Head of caudate nucleus (tissue), 42 donors: ENCODE results near the gene CALML6.
"Not testable (repeated sequence)": the region's sequence is repeated elsewhere in the genome, so short reads cannot be mapped to it uniquely, and the experiment has no call there.

ENCODE experiments used
- DNase-seq, 42 donors: peaks; one replicate each; pipeline versions ENCODE4 v3.0.0 to v3.0.0-alpha.2; 2020 to 2021; ENCODE audit warnings: mixed read lengths in 7 of 42
- intact Hi-C: fragments of 100-400 bp; cut with DNase I; formaldehyde crosslinking; loops from one replicate; pipeline ENCODE4 v1.15.0; 2022

CALML6 gene

DNA sequence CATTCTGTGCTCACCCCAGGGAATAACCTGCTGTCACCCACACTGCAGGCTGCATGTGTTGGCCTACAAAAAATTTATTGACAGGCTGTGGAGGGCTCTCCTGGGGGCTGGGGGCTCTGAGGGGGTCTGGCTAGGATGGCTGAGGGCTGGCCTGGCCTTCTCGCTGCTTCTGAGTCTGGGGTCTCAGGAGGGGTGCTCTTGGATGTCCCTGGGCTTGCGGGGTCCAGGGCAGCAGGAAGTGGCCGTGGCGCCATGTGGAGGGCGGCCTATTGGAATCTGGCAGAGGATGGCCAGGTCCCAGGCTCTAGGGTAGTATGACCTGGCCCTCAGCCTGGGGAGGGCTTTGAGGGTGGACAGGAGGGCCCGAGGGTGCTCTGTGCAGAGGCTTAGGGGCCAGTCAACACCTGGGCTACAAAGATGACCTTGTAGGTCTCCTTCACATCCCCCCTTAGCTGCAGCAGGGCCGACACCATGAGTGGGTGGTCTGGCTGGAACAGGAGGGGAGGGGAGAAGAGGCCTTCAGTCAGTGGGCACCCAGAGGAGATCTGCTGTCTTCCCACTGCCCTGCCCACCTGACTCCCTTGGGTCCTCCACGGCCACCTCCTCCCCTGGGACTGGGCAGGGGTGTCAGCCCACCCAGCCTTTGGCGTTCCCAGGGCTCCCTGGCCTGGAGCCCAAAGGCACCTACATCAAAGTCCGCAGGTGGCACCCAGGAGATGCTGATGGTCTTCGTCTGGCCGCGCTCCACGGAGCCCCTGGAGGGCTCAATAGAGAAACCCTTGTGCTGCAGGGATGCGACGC is 7.0 kb downstream of the CALML6 start:
- intact Hi-C loops, result no loop called here
- DNase-seq, result no peak

DNA sequence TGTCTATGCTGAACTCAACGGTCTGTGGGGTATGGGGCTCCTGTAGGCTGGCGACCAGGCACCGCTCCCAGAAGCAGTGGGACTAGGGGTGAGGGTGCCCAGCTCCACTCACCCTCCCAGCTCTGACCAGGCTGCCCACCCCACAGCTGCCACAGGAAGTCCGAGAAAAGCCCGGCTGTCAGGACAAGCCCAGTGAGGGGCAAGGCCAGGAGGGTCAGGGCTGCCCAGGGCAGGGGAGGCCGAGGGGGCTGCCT is 7.6 kb downstream of the CALML6 start:
- intact Hi-C loops, result no loop called here
- no peak for DNase-seq

DNA sequence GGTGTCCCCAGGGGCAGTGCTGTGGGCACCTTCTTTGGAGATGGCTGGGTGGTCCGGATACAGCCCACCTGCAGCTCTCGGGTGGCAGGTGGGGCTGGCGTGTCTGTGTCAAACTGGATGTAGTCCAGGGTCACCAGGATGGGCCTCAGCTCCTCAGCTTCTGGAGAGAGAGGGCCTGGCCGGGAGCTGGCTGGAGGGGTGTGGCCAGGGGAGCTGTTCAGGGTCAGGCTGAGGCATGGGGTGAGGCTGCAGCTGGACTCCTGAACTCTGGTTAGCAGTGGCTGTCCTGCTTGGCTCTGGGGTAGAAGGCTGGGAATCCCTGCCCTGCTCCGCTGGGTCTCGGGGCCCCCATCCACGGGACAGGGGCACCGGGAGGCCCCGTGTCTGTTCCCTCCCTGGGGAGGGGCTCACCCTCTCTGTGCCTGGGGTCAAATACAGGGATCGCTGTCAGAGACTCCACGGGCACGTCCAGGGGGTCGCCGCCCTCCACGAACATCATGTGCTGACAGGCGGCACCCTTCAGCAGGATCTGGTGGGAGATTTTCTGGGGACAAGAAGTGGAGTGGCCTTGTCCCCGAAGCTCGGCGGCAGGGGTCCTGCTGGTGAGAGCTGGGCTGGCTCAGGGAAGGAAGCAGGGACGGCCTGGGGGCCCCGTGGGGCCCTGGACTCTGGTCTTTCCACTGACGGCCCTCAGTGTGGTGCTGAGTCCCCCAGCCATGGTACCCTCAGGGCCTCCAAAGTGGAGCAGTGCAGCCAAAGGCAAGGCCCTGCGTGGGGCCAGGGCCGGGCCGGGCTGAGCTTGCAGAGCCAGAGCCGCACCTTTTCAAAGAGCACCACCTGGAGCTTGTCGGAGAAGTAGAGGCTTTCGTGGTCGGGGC is 8.1 kb downstream of the CALML6 start:
- intact Hi-C loops, result no loop called here
- DNase-seq, result no peak

DNA sequence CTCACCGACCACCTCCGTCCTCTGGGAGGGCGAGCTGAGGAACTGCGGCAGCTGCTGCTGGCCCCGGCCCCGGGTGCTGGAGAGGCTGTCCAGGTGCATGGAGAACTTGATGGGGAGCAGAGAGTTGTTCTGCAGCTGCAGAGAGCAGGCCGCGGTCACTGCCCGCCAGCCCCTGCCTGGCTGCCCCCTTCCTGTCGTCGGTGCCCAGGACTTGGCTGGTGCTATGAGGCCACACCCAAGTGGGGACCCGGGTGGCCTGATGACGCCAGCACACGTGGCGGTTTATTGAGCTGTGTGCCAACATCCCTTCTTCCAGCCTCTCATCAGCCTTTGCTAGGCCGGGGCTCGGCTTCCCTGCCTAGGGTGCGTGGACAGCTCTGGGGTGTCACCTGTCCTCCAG is 9.3 kb downstream of the CALML6 start:
- intact Hi-C loops, result no loop called here
- no peak for DNase-seq

DNA sequence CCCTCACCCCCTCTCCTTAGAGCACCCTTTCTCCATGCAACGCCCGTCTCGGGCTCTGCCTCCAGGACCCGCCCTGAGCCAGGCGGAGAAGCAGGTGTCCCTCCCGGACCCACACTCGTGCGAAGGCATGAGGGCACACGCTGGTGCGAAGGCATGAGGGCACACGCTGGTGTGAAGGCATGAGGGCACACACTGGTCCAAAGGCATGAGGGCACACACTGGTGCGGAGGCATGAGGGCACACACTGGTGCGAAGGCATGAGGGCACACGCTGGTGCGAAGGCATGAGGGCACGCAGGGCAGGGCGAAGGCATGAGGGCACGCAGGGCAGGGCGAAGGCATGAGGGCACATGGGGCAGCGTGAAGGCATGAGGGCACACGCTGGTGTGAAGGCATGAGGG is 9.8 kb downstream of the CALML6 start:
- intact Hi-C loops, result no loop called here
- DNase-seq, result no peak

DNA sequence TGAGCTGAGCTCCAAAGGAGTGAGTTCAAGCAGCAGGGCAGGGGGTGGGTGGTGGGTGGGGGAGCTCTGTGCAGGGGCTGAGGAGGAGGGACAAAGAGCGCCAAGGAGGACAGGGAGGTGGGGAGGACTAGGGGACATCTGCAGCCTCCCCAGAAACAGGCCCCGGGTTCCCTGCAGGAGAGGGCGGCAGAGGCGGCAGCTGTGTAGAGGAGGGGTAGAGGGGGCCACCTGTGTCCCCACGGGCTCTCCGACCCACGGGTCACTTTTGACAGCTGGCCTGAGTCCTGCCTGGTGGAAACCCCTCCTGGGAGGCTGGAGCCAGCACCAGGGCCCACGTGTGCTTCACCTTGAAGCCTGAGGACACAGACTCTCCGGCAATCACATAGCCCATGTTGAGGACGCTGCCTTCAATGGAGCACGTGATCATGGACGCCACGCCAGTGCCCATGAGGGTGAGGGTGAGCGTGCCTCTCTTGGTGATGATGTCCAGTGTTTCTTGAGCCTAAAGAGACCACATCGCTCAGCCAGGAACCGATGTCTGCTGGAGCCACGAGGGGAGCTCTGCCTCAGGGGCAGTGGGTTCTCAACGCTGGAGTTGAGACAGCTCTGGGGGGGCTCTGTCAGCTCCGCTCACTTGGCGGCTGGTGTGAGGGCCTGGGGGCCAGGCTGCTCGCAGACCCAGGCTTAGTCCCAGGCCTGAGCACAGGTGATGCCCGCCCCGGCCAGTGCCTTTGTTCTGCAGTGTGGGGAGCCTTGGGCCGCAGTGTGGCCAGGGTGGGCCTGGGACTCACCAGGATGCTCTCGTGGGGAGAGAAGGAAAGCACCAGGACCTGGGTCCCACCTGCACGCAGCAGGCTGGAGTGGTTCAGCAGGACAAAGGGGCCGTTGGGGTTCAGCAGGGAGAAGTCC is 10.6 kb downstream of the CALML6 start:
- intact Hi-C loops, result no loop called here
- no peak for DNase-seq

DNA sequence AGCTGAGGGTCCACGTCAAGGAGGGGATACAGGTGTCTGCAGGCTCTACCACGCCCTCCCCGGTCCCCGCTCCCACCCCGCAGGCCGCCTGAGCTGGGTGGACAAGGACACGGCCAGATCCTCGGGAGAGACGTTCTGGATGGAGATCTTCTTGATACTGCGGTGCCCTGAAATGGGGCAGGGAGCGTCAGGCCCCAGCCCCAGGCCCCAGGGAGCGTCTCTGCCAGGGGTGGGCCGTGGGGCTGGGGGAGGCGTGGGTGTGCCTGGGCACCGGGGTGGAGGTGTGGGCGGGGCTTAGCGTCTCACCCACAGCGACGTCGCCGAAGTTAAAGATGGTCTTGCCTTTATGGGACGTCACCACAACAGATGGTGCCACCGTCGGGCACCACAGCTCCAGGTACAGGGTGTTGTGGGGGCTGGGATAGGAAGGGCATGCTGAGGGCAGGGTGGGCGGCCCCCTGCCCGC is 11.3 kb downstream of the CALML6 start:
- no peak for DNase-seq
- intact Hi-C loops, result no loop called here

DNA sequence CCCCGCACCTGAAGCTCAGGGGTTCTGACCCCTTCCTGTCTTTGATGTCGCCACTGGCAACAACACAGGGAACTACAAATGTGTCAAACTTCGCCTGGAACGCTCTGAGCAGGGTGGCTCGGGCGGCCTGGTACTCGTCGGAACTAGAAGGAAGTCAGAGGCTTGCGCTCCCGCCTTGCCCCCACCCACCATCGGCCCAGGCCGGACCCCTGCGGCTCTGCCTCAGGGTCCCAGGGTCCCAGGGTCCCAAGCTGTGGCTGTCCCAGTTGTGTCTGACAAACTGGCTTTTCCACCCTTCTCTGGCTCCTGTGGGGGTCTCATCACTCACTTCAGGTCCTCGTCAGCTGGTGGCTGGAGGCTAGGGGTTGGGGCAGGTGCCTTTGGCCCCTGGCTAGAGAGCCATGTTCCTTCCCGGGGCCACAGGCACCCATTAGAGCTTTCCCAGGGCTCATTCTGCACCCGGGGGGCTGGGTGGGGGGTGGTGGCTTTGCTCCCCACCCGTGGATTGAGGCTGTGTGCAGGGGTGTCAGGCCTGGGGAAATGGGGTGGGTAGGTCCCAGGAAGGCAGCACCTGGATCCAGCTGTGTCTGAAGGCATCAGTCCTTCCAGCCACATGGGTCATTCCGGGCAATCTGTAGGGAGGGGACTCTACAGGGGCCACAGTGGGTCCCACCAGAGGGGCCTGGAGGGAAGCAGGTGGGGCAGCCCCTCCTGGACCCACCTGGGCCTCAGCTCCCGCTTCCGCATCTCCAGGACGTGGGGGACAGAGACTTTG is 12.0 kb downstream of the CALML6 start:
- intact Hi-C loops, result no loop called here
- no peak for DNase-seq

DNA sequence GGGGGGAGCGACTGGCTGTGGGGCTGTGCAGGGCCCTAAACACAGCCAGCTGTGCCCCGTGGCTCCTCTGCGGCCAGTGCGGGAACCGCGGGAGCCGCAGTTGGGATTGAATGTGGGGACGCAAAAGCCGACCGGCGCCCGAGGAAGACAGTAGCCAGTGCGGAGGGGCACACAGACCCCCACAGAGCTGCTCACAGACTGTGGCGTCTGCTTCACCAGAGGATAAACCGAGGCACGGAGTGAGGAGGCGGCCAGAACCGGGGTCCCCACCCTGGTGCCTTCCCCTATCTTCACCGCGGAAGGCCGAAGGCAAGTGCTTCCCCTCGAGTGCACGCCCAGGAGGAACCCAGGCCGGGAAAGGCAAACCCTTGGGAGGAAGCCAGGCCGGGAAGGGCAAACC is 12.7 kb downstream of the CALML6 start:
- intact Hi-C loops, result no loop called here
- no peak for DNase-seq

DNA sequence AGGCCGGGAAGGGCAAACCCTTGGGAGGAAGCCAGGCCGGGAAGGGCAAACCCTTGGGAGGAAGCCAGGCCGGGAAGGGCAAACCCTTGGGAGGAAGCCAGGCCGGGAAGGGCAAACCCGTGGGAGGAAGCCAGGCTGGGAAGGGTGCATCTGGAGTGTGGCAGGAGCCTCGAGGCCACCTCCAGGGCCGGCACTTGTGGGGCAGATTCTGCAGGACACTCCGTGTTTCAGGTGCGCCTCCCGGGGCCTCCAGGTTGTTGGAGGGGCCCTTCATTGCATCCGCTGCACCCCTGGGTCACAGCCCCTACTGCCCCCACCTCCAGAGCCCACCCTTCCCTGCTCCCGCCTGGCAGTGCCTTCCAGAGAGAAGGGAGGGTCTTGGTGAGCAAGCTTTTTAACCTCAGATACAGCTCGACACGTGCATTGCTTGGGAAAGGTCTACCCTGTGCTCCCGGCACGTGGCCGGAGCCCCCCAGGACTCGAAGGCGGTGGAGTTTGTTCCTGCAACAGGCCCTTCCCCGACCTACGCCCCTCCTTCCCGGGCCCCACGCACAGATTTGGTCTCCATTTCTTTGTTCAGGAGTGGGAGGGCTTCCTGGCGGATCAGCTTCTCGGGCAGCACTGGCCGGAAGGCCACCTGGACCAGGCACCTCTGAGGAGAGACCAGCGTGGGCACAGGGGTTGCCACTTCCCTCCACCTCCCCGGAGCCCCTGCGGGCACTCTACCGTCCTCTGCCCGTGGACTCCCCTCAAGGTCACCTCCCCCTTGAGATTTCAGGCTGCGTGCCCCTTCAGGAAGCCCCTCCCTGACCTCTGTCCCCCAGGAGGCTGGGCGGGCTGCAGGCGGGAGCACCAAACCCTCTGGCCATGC is 13.4 kb downstream of the CALML6 start:
- intact Hi-C loops, result no loop called here
- DNase-seq, result no peak

DNA sequence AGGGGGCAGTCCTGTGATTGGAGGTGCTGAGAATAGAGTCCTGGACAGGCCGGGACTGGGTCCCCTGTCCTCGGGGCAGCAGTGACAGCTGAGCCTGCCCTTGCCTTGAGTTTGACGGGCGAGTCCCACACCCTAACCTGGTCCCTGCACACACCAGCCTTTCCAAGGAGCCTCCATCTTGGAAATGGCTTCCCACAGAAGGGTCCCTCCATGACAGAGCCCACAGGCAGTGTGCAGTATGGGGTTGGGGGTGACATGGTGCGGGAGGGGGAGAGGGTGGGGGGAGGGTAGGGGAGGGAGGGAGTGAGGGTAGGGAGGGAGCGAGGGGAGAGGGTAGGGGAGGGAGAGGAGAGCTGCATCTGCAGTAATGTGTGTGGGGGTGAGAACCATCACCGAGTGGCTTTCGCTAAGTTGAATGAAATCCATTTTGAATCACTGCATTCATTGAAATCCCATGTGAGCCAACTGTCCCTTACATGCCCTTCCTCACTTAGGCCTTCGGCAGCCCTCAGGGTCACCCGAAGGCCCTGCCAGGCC is 14.1 kb downstream of the CALML6 start:
- no peak for DNase-seq
- intact Hi-C loops, result no loop called here

DNA sequence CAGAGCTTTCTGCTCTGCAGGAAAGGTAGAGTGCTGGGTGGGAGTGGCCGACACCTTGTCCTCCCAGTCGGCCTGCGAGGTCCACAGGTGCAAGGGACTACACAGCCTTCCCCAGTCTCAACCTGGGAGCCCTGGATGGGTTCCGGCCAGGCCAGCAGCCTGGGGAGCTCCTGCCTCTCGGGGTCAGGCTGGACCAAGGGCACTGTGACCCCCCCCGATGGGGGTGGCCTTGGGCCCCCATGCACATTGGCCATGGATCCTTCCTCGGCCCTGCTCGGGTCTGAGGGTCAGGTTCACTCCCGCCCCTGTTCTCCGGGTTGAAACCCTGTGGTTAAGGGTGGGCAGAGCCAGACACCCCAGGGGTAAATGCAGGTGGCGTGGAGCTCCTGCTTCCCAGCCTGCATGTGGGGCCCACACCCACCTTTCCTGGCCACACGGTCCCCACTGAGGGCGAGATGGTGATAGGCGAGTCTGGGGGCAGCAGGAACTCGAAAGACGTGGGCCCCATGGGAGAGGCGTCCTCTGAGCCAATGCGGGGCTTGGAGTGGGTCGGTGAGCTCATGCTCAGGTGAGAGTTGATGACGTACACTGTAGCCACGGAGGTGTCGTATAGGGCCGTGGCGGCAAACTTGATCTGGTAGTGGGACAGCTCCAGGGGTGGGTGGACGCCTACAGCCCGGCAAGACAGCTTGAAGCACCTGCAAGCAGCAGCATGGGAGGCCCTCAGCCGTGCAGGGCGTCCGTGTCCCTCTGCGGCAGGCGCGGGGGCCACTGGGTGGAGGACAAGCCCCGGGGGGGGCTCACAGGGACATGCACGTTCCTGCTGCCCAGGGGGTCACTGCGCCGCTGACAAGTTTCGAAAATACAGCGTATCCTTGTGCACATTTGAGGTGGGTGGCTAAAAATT is 14.8 kb downstream of the CALML6 start:
- intact Hi-C loops, result no loop called here
- no peak for DNase-seq

DNA sequence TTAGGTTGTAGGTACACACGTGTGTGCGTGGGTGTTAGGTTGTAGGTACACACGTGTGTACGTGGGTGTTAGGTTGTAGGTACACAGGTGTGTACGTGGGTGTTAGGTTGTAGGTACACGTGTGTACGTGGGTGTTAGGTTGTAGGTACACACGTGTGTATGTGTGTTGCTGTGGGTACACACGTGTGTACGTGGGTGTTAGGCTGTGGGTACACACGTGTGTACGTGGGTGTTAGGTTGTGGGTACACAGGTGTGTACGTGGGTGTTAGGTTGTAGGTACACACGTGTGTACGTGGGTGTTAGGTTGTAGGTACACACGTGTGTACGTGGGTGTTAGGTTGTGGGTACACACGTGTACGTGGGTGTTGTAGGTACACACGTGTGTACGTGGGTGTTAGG is 19.8 kb downstream of the CALML6 start:
- intact Hi-C loops, DNase-seq: not testable (repeated sequence)

DNA sequence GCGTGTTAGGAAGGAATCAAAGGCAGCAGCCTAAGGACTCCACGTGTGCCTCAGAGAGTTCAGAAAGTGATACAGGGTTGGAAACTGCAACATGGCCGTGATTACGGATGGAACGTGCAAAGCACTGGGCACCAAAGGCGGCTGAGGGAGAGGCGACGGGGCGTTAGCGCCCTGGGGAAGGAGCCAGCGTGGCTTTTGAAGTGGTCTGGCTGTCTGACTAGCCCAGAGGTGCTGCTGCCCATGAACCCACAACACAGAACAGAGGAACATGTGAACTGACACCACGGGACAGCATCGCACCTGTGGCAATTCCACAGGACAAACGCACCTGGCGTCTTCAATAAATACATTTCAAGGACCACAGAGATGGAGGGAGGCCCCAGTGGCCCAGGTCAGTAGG is 22.0 kb downstream of the CALML6 start:
- no peak for DNase-seq
- intact Hi-C loops, result no loop called here

DNA sequence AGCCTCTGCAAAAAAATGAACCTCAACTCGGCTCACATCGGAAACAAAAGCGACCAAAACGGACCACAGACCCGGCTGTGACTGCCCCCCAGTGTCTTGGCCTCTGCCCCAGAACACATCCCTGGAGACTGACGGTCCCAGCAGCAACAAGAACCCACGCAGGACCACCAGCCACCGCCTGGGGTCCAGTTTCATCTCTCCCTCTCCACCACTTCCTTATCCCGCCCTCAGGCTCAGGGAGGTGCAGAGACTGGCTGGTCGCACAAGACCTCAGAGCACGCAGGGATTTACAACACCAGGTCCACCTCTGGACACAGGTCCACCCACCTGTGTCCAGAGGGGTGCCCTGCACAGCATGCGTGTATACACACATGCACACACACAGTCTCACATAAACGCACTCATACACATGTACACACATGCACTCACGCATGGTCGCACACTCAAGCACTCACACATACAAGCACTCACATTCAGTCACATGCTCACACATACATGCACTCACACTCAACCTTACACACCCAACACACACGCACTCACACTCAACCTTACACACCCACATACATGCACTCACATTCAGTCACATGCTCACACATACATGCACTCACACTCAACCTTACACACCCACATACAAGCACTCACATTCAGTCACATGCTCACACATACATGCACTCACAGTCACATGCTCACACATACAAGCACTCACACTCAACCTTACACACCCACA is 22.7 kb downstream of the CALML6 start:
- DNase-seq, result no peak
- intact Hi-C loops, result no loop called here

DNA sequence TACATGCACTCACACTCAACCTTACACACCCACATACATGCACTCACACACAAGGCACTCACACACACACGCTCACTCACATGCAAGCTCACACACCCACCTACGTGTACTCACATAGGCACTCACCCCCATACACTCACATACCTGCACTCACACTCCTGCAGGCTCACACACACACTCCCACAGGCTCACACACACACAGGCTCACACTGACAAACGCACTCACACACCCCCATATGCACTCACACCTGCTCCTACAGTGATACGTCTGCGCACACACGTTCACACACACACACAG is 23.2 kb downstream of the CALML6 start:
- DNase-seq, result no peak
- intact Hi-C loops, result no loop called here
